HepG2 (cell line): Measurements from ENCODE around the gene OR6S1. TPM values are rescaled to one million over a fixed set of nuclear protein-coding genes. Genes with fewer than 3 reads are reported as not detected.

Source experiments
- ARNT2 ChIP-seq: sonication (generic); formaldehyde crosslinking; IDR thresholded peaks from 2 replicates; pipeline ENCODE4 v1.8.0; 2022; ENCODE audit warnings: mild to moderate bottlenecking, low read depth, missing genetic modification reagents, moderate library complexity
- GATAD1 ChIP-seq: IDR thresholded peaks from 2 replicates; pipeline ENCODE4 v1.6.1; 2016; ENCODE audit warnings: missing genetic modification reagents, missing compliant biosample characterization
- NKX3-1 ChIP-seq: sonication (generic); formaldehyde crosslinking; IDR thresholded peaks from 2 replicates; pipeline ENCODE4 v1.5.0; 2020; ENCODE audit warnings: missing genetic modification reagents
- ONECUT2 ChIP-seq: sonication (generic); formaldehyde crosslinking; IDR thresholded peaks from 2 replicates; pipeline ENCODE4 v1.4.0; 2020; ENCODE audit warnings: missing genetic modification reagents
- PAX8 ChIP-seq: sonication (generic); formaldehyde crosslinking; IDR thresholded peaks from 2 replicates; pipeline ENCODE4 v1.8.0; 2022; ENCODE audit warnings: mild to moderate bottlenecking, missing genetic modification reagents, borderline replicate concordance
- PHF8 ChIP-seq: sonication (generic); formaldehyde crosslinking; IDR thresholded peaks from 2 replicates; pipeline ENCODE4 v1.5.0; 2020; ENCODE audit warnings: missing genetic modification reagents
- RBM22 ChIP-seq: fragments of 200-400 bp; formaldehyde crosslinking; optimal IDR thresholded peaks from 2 replicates; pipeline ENCODE3; 2017; ENCODE audit warnings: mild to moderate bottlenecking, low read length, moderate library complexity
- SPEN ChIP-seq: sonication (generic); formaldehyde crosslinking; IDR thresholded peaks from 2 replicates; pipeline ENCODE4 v1.5.1; 2020; ENCODE audit warnings: low read depth, mild to moderate bottlenecking, missing genetic modification reagents
- U2AF1 ChIP-seq: fragments of 200-400 bp; formaldehyde crosslinking; optimal IDR thresholded peaks from 2 replicates; pipeline ENCODE3; 2017; ENCODE audit warnings: mild to moderate bottlenecking, low read depth, low read length
- ZNF703 ChIP-seq: sonication (generic); formaldehyde crosslinking; IDR thresholded peaks from 2 replicates; pipeline ENCODE4 v1.5.1; 2020; ENCODE audit warnings: missing genetic modification reagents, mild to moderate bottlenecking, moderate library complexity, borderline replicate concordance
- polyA plus RNA-seq, 8 experiments: library from polyadenylated mRNA; depleted of rRNA in 3 of 8; stranded (reverse) in 7 of 8; unstranded in 1 of 8; fragments of >200 nt; fragmentation: Illumina TruSeq in 4 of 8; extraction: Trizol in 4 of 8; gene quantifications; 2 replicates each; pipeline versions ENCODE4 v1.2.1 to v1.2.3, GENCODE V29; 2011 to 2016; ENCODE audit warnings: low read depth in 4 of 8, missing spikeins in 1 of 8, mixed read lengths in 1 of 8; ENCODE audit not compliant: insufficient read depth in 1 of 8
- total RNA-seq, 5 experiments: library from RNA; depleted of rRNA; stranded (reverse); fragments of >200 nt; fragmentation: Illumina TruSeq; extraction: Trizol; gene quantifications; 2 replicates each; pipeline ENCODE4 v1.2.3, GENCODE V29; 2016; ENCODE audit warnings: low read depth in 1 of 5
- TF ChIP-seq, protein P1 (sequence below): sonication (generic); formaldehyde crosslinking; IDR thresholded peaks from 2 replicates; pipeline ENCODE4 v1.8.1; 2022; ENCODE audit warnings: low read depth, mild to moderate bottlenecking, missing genetic modification reagents
- TF ChIP-seq, protein P2 (sequence below): sonication (generic); formaldehyde crosslinking; IDR thresholded peaks from 2 replicates; pipeline ENCODE4 v1.4.0; 2020; ENCODE audit warnings: missing genetic modification reagents
- TF ChIP-seq, protein P3 (sequence below): sonication (generic); formaldehyde crosslinking; IDR thresholded peaks from 2 replicates; pipeline ENCODE4 v1.5.1; 2020; ENCODE audit warnings: missing genetic modification reagents, mild to moderate bottlenecking, borderline replicate concordance
- TF ChIP-seq, protein P4 (sequence below): IDR thresholded peaks from 2 replicates; pipeline ENCODE4 v1.6.1; 2018; ENCODE audit warnings: missing genetic modification reagents, mild to moderate bottlenecking, missing compliant biosample characterization
- TF ChIP-seq, protein P5 (sequence below): sonication (generic); formaldehyde crosslinking; IDR thresholded peaks from 2 replicates; pipeline ENCODE4 v1.5.0; 2020; ENCODE audit warnings: missing genetic modification reagents
- TF ChIP-seq, protein P6 (sequence below): sonication (generic); formaldehyde crosslinking; IDR thresholded peaks from 2 replicates; pipeline ENCODE4 v1.4.0; 2020; ENCODE audit warnings: missing genetic modification reagents, borderline replicate concordance
- TF ChIP-seq, protein P7 (sequence below): sonication (generic); formaldehyde crosslinking; IDR thresholded peaks from 2 replicates; pipeline ENCODE4 v1.5.1; 2020; ENCODE audit warnings: mild to moderate bottlenecking, missing genetic modification reagents, borderline replicate concordance

OR6S1 gene
- total and polyA plus RNA-seq, 2 of the 13 experiments (the other 11 are each of a cell fraction or from before 2014, with no cell fraction given), result 0.09 TPM; not detected in 1

DNA sequence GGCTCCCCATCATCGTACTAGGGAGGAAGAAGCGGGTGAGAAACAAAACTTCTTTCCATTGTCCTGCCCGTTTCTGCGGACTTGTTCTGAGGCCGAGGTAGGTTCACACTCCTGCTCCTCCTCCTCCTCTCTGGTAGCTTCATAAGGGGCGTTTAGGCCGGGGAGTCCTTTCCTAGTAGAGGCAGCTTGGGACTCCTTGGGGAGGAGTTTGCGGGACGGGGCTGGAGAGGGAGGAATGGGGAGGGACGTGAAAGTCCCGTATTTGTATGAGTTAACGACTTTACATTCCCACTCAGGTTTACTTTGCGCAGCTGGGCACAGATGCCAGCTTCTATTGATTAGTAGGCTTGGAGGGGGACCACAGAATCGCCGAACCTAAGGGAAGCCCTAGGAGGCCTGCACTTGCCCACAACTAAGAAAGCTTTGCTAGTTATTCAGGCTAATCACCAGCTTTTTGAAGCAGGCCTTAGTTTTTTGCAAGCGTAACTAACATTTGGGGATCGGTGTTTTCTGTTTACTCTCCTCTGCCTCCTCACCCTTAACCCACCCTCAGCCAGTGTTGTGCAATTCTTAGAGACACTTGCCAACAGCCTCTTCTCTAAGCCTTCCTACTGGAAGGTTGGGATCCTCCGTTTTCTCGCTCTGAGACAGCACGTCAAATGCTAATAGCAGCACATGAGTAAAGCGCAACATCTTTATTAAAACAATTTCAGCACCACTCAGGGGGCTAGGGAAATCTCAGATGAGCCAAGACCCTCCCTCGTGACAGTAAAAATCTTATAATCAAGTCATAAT lies 43.4 kb upstream of the OR6S1 start (continued):
- TF ChIP-seq, protein P1, sequence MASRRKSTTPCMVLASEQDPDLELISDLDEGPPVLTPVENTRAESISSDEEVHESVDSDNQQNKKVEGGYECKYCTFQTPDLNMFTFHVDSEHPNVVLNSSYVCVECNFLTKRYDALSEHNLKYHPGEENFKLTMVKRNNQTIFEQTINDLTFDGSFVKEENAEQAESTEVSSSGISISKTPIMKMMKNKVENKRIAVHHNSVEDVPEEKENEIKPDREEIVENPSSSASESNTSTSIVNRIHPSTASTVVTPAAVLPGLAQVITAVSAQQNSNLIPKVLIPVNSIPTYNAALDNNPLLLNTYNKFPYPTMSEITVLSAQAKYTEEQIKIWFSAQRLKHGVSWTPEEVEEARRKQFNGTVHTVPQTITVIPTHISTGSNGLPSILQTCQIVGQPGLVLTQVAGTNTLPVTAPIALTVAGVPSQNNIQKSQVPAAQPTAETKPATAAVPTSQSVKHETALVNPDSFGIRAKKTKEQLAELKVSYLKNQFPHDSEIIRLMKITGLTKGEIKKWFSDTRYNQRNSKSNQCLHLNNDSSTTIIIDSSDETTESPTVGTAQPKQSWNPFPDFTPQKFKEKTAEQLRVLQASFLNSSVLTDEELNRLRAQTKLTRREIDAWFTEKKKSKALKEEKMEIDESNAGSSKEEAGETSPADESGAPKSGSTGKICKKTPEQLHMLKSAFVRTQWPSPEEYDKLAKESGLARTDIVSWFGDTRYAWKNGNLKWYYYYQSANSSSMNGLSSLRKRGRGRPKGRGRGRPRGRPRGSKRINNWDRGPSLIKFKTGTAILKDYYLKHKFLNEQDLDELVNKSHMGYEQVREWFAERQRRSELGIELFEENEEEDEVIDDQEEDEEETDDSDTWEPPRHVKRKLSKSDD (CRISPR knock-in tag), result no peak
- TF ChIP-seq U2AF1 (no peak), ZNF703 (peak; percentile 27; the same call in 1 of the 2 replicates), NKX3-1 (0 out of 2 replicates have a peak, but pooled peaks have one; percentile 32), RBM22 (no peak), PAX8 (CRISPR knock-in tag) (no peak), SPEN (CRISPR knock-in tag) (no peak; the same call in 1 of the 2 replicates), PHF8 (CRISPR knock-in tag) (no peak), ARNT2 (no peak; the same call in 1 of the 2 replicates), ONECUT2 (CRISPR knock-in tag) (peak; percentile 75), GATAD1 (CRISPR knock-in tag) (no peak)
- TF ChIP-seq, protein P2, sequence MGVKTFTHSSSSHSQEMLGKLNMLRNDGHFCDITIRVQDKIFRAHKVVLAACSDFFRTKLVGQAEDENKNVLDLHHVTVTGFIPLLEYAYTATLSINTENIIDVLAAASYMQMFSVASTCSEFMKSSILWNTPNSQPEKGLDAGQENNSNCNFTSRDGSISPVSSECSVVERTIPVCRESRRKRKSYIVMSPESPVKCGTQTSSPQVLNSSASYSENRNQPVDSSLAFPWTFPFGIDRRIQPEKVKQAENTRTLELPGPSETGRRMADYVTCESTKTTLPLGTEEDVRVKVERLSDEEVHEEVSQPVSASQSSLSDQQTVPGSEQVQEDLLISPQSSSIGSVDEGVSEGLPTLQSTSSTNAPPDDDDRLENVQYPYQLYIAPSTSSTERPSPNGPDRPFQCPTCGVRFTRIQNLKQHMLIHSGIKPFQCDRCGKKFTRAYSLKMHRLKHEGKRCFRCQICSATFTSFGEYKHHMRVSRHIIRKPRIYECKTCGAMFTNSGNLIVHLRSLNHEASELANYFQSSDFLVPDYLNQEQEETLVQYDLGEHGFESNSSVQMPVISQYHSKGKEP (CRISPR knock-in tag), result no peak
- TF ChIP-seq, protein P3, sequence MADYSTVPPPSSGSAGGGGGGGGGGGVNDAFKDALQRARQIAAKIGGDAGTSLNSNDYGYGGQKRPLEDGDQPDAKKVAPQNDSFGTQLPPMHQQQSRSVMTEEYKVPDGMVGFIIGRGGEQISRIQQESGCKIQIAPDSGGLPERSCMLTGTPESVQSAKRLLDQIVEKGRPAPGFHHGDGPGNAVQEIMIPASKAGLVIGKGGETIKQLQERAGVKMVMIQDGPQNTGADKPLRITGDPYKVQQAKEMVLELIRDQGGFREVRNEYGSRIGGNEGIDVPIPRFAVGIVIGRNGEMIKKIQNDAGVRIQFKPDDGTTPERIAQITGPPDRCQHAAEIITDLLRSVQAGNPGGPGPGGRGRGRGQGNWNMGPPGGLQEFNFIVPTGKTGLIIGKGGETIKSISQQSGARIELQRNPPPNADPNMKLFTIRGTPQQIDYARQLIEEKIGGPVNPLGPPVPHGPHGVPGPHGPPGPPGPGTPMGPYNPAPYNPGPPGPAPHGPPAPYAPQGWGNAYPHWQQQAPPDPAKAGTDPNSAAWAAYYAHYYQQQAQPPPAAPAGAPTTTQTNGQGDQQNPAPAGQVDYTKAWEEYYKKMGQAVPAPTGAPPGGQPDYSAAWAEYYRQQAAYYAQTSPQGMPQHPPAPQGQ (CRISPR knock-in tag), result no peak
- TF ChIP-seq, protein P4, sequence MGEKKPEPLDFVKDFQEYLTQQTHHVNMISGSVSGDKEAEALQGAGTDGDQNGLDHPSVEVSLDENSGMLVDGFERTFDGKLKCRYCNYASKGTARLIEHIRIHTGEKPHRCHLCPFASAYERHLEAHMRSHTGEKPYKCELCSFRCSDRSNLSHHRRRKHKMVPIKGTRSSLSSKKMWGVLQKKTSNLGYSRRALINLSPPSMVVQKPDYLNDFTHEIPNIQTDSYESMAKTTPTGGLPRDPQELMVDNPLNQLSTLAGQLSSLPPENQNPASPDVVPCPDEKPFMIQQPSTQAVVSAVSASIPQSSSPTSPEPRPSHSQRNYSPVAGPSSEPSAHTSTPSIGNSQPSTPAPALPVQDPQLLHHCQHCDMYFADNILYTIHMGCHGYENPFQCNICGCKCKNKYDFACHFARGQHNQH (CRISPR knock-in tag), result no peak
- TF ChIP-seq, protein P5, sequence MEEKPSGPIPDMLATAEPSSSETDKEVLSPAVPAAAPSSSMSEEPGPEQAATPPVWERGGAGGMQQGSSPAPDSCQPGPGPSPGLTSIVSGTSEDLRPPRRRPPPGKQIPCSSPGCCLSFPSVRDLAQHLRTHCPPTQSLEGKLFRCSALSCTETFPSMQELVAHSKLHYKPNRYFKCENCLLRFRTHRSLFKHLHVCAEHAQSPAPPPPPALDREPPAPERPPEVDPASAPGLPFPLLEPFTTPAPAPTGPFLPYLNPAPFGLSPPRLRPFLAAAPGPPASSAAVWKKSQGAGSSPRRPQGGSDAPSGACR (CRISPR knock-in tag), result no peak
- TF ChIP-seq, protein P6, sequence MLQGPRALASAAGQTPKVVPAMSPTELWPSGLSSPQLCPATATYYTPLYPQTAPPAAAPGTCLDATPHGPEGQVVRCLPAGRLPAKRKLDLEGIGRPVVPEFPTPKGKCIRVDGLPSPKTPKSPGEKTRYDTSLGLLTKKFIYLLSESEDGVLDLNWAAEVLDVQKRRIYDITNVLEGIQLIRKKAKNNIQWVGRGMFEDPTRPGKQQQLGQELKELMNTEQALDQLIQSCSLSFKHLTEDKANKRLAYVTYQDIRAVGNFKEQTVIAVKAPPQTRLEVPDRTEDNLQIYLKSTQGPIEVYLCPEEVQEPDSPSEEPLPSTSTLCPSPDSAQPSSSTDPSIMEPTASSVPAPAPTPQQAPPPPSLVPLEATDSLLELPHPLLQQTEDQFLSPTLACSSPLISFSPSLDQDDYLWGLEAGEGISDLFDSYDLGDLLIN (CRISPR knock-in tag), result no peak
- TF ChIP-seq, protein P7, sequence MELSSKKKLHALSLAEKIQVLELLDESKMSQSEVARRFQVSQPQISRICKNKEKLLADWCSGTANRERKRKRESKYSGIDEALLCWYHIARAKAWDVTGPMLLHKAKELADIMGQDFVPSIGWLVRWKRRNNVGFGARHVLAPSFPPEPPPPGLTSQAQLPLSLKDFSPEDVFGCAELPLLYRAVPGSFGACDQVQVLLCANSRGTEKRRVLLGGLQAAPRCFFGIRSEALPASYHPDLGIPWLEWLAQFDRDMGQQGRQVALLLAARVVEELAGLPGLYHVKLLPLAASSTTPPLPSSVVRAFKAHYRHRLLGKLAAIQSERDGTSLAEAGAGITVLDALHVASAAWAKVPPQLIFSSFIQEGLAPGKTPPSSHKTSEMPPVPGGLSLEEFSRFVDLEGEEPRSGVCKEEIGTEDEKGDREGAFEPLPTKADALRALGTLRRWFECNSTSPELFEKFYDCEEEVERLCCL, result 0 out of 2 replicates have a peak, but pooled peaks have one; percentile 51
